Measurements from ENCODE around the gene CEMIP2. TPM values are rescaled to one million over a fixed set of nuclear protein-coding genes. Genes with fewer than 3 reads are reported as not detected.

Gene CEMIP2
- total and polyA plus RNA-seq, 4 donors, result 37.3 to 150 (median 89.9) TPM

DNA sequence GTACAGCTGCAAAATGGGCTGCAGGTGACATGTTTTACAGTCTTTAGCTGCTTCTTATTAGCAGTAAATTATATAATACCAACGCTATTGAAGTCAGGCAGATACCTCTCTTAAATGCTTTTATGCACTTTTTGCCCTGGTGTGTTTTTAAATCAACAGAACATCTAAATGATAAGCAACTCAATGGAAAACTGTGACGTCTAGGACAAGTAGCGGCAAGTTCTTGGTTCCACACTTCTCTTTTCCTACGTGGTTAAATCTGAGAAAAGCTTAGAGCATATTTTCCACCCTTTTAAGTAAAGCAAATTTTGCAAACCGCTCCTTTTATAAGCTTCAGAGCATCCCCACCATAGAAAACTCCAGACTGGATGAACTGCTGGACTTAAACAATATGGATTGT, 58.1 kb downstream of the CEMIP2 start:
- Histone ChIP-seq H3K4me3 (no peak overlapping the region), H3K27me3 (ENCODE audit: control insufficient read depth in 3 of 3, insufficient read depth in 3 of 3, low read length in 2 of 3) (no peaks in the 10 kb centered on the region), H3K9me3 (ENCODE audit: control insufficient read depth in 4 of 4, insufficient read depth in 3 of 4, low read length in 3 of 4) (no peaks in the 10 kb centered on the region), H3K27ac (ENCODE audit: low read depth in 1 of 2, low read length in 1 of 2) (no peak overlapping the region), H3K9ac (ENCODE audit: insufficient read depth in 1 of 2, low read length in 2 of 2) (no peak overlapping the region), H3K36me3 (ENCODE audit: control insufficient read depth in 4 of 4, insufficient read depth in 4 of 4, low read length in 4 of 4) (peaks cover 28 to 42% (median 36%) of the 10 kb centered on the region in 4 donors), H3K4me1 (ENCODE audit: control insufficient read depth in 5 of 5, insufficient read depth in 5 of 5, low read length in 5 of 5) (peaks cover 0 to 5% (median 0%) of the 10 kb centered on the region in 5 donors)
- TF ChIP-seq, protein P1, sequence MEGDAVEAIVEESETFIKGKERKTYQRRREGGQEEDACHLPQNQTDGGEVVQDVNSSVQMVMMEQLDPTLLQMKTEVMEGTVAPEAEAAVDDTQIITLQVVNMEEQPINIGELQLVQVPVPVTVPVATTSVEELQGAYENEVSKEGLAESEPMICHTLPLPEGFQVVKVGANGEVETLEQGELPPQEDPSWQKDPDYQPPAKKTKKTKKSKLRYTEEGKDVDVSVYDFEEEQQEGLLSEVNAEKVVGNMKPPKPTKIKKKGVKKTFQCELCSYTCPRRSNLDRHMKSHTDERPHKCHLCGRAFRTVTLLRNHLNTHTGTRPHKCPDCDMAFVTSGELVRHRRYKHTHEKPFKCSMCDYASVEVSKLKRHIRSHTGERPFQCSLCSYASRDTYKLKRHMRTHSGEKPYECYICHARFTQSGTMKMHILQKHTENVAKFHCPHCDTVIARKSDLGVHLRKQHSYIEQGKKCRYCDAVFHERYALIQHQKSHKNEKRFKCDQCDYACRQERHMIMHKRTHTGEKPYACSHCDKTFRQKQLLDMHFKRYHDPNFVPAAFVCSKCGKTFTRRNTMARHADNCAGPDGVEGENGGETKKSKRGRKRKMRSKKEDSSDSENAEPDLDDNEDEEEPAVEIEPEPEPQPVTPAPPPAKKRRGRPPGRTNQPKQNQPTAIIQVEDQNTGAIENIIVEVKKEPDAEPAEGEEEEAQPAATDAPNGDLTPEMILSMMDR (IDR thresholded peaks at IDR 0.05; ENCODE audit: control extremely low read depth, extremely low read depth), result no peak
- DNase-seq (no peak), ATAC-seq (ENCODE audit: insufficient read depth, low FRiP score) (no peak)
- 82 to 89% methylated on average over 5 of the region's 5 CpGs for WGBS, 2 donors

DNA sequence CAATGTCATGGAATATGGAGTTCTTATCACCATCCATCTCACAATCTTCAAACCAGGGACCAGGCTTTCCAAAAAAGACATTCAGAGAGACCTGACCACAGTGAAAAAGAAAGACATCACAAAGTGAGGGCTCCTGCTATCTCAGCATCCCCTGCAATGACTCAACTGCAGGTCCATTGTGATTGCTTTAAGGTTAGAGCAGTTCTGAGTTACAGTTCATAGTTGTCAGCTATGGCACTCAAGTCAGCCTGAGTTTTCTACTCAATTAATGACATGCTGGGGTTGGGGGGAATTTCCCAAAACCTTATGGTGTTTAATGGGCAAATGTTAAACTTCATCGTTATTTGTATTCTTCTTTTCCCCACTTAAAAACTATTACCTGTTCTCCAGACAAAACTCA, 58.9 kb downstream of the CEMIP2 start:
- Histone ChIP-seq H3K9ac (ENCODE audit: insufficient read depth in 1 of 2, low read length in 2 of 2) (no peak overlapping the region), H3K4me3 (no peak overlapping the region), H3K36me3 (ENCODE audit: control insufficient read depth in 4 of 4, insufficient read depth in 4 of 4, low read length in 4 of 4) (peaks cover 28 to 43% (median 34%) of the 10 kb centered on the region in 4 donors), H3K4me1 (ENCODE audit: control insufficient read depth in 5 of 5, insufficient read depth in 5 of 5, low read length in 5 of 5) (peaks cover 0 to 7% (median 5%) of the 10 kb centered on the region in 5 donors), H3K9me3 (ENCODE audit: control insufficient read depth in 4 of 4, insufficient read depth in 3 of 4, low read length in 3 of 4) (no peaks in the 10 kb centered on the region), H3K27me3 (ENCODE audit: control insufficient read depth in 3 of 3, insufficient read depth in 3 of 3, low read length in 2 of 3) (no peaks in the 10 kb centered on the region), H3K27ac (ENCODE audit: low read depth in 1 of 2, low read length in 1 of 2) (no peak overlapping the region)
- ATAC-seq (ENCODE audit: insufficient read depth, low FRiP score), result no peak
- WGBS, 2 donors, result 90 to 95% methylated on average over 1 of the region's 1 CpG
- TF ChIP-seq, protein P1 (IDR thresholded peaks at IDR 0.05; ENCODE audit: control extremely low read depth, extremely low read depth), result no peak
- no peak for DNase-seq

- no peak overlapping the region for H3K9ac ChIP-seq (ENCODE audit: insufficient read depth in 1 of 2, low read length in 2 of 2)
- H3K27ac ChIP-seq (ENCODE audit: low read depth in 1 of 2, low read length in 1 of 2), result no peak overlapping the region
- peaks cover 16 to 33% (median 21%) of the 10 kb centered on the region in 4 donors for H3K36me3 ChIP-seq (ENCODE audit: control insufficient read depth in 4 of 4, insufficient read depth in 4 of 4, low read length in 4 of 4)
- H3K4me1 ChIP-seq (ENCODE audit: control insufficient read depth in 5 of 5, insufficient read depth in 5 of 5, low read length in 5 of 5), result peaks cover 0 to 7% (median 5%) of the 10 kb centered on the region in 5 donors
- DNase-seq (peak in 1 of 3 donors; percentile 12), ATAC-seq (ENCODE audit: insufficient read depth, low FRiP score) (no peak)
- WGBS, 2 donors, result 80 to 87% methylated on average over 1 of the region's 1 CpG
- no peaks in the 10 kb centered on the region for H3K9me3 ChIP-seq (ENCODE audit: control insufficient read depth in 4 of 4, insufficient read depth in 3 of 4, low read length in 3 of 4)
- H3K4me3 ChIP-seq, result no peak overlapping the region
- TF ChIP-seq, protein P1 (IDR thresholded peaks at IDR 0.05; ENCODE audit: control extremely low read depth, extremely low read depth), result no peak
- H3K27me3 ChIP-seq (ENCODE audit: control insufficient read depth in 3 of 3, insufficient read depth in 3 of 3, low read length in 2 of 3), result no peaks in the 10 kb centered on the region
These were observed 62.1 kb downstream of the CEMIP2 start for GRCh38 chr9:71706176-71706575.

GRCh38 chr9:71704796-71705195, 63.5 kb downstream of the CEMIP2 start:
- 81 to 100% methylated on average over 1 of the region's 1 CpG for WGBS, 2 donors
- Histone ChIP-seq H3K9me3 (ENCODE audit: control insufficient read depth in 4 of 4, insufficient read depth in 3 of 4, low read length in 3 of 4) (no peaks in the 10 kb centered on the region), H3K9ac (ENCODE audit: insufficient read depth in 1 of 2, low read length in 2 of 2) (no peak overlapping the region), H3K36me3 (ENCODE audit: control insufficient read depth in 4 of 4, insufficient read depth in 4 of 4, low read length in 4 of 4) (peaks cover 15 to 33% (median 20%) of the 10 kb centered on the region in 4 donors), H3K4me3 (no peak overlapping the region), H3K4me1 (ENCODE audit: control insufficient read depth in 5 of 5, insufficient read depth in 5 of 5, low read length in 5 of 5) (peaks cover 0 to 7% (median 5%) of the 10 kb centered on the region in 5 donors), H3K27ac (ENCODE audit: low read depth in 1 of 2, low read length in 1 of 2) (no peak overlapping the region), H3K27me3 (ENCODE audit: control insufficient read depth in 3 of 3, insufficient read depth in 3 of 3, low read length in 2 of 3) (no peaks in the 10 kb centered on the region)
- DNase-seq (peak in 2 of 3 donors; percentile 37 to 76), ATAC-seq (ENCODE audit: insufficient read depth, low FRiP score) (no peak)
- TF ChIP-seq, protein P1 (IDR thresholded peaks at IDR 0.05; ENCODE audit: control extremely low read depth, extremely low read depth), result no peak
